H1 (cell line): ENCODE measurements around the gene BATF3. TPM values are rescaled to one million over a fixed set of nuclear protein-coding genes. Genes with fewer than 3 reads are reported as not detected.

Experiments used
- CTCF ChIA-PET: fragments of 300-600 bp; sonication (Branson Sonifier 250); formaldehyde crosslinking; loops from one replicate; lab custom pipeline; 2021; ENCODE audit not compliant: partially characterized antibody; lab: Charles Lee
- POLR2A ChIA-PET: fragments of 300-600 bp; sonication (Branson Sonifier 250); formaldehyde crosslinking; loops from one replicate; lab custom pipeline; 2021; ENCODE audit warnings: inconsistent platforms; ENCODE audit not compliant: partially characterized antibody; lab: Charles Lee
- DNase-seq, 2 experiments: peaks; one replicate each; pipeline versions ENCODE4 v3.0.0 to v3.0.0-alpha.2; 2010 to 2022; ENCODE audit warnings: low spot score in 2 of 2, low read depth in 1 of 2, mixed read lengths in 1 of 2
- FAIRE-seq: peaks from 2 replicates; lab custom pipeline; 2011; peaks lifted over from hg19 to GRCh38; lab: Jason Lieb, UNC
- H2AFZ ChIP-seq: 2 replicates; pipeline ENCODE4 v1.8.1; 2012; ENCODE audit warnings: low read length, inconsistent platforms
- H2AK5ac ChIP-seq: 2 replicates; pipeline ENCODE4 v1.6.1; 2013; ENCODE audit warnings: low read depth, low read length
- H2BK120ac ChIP-seq: replicated peaks from 2 replicates; pipeline ENCODE3; 2013; ENCODE audit warnings: low read depth, low read length, inconsistent platforms
- H2BK12ac ChIP-seq: 2 replicates; pipeline ENCODE4 v1.6.1; 2013; ENCODE audit warnings: low read depth, low read length
- H2BK15ac ChIP-seq: 2 replicates; pipeline ENCODE4 v1.6.1; 2013; ENCODE audit warnings: low read length
- H2BK20ac ChIP-seq: 2 replicates; pipeline ENCODE4 v1.6.1; 2013; ENCODE audit warnings: low read length
- H2BK5ac ChIP-seq: 2 replicates; pipeline ENCODE4 v1.6.1; 2013; ENCODE audit warnings: low read depth, low read length
- H3K14ac ChIP-seq: 2 replicates; pipeline ENCODE4 v1.6.1; 2013; ENCODE audit warnings: inconsistent platforms; ENCODE audit not compliant: insufficient read length
- H3K18ac ChIP-seq: 2 replicates; pipeline ENCODE4 v1.6.1; 2013; ENCODE audit warnings: low read length; ENCODE audit errors: extremely low read depth
- H3K23ac ChIP-seq: 2 replicates; pipeline ENCODE4 v1.6.1; 2013; ENCODE audit warnings: inconsistent platforms; ENCODE audit not compliant: insufficient read length
- H3K23me2 ChIP-seq: 2 replicates; pipeline ENCODE4 v1.6.1; 2013; ENCODE audit warnings: low read depth, low read length
- H3K27ac ChIP-seq: 2 replicates; pipeline ENCODE4 v1.6.1; 2011; ENCODE audit warnings: low read depth, low read length, inconsistent platforms
- H3K27me3 ChIP-seq, 4 experiments: replicated peaks in 1 of 4; 1 replicate in 1 of 4; 2 replicates in 3 of 4; pipeline versions ENCODE4 v1.6.1 to v1.8.1; 2011 to 2013; ENCODE audit warnings: low read length in 3 of 4, mild to moderate bottlenecking in 3 of 4, inconsistent platforms in 2 of 4, mixed read lengths in 2 of 4, moderate library complexity in 1 of 4; ENCODE audit not compliant: control insufficient read depth in 3 of 4, insufficient read depth in 3 of 4; ENCODE audit errors: extremely low read depth in 1 of 4
- H3K36me3 ChIP-seq, 4 experiments: 2 replicates each; pipeline versions ENCODE4 v1.6.1 to v1.8.1; 2011 to 2013; ENCODE audit warnings: mild to moderate bottlenecking in 4 of 4, low read length in 3 of 4, moderate library complexity in 2 of 4, control low read depth in 1 of 4, inconsistent platforms in 1 of 4; ENCODE audit not compliant: insufficient read depth in 4 of 4, control insufficient read depth in 2 of 4
- H3K4ac ChIP-seq: replicated peaks from 2 replicates; pipeline ENCODE3; 2013; ENCODE audit warnings: low read length, low read depth, mixed read lengths, inconsistent platforms; ENCODE audit not compliant: insufficient read length
- H3K4me1 ChIP-seq, 4 experiments: replicated peaks in 1 of 4; 1 replicate in 1 of 4; 2 replicates in 3 of 4; pipeline versions ENCODE4 v1.6.1 to v1.8.1; 2011 to 2013; ENCODE audit warnings: low read length in 3 of 4, inconsistent platforms in 2 of 4, mixed read lengths in 1 of 4; ENCODE audit not compliant: insufficient read depth in 4 of 4, control insufficient read depth in 3 of 4
- H3K4me2 ChIP-seq, 2 experiments: 2 replicates each; pipeline versions ENCODE4 v1.6.1 to v1.8.1; 2011 to 2013; ENCODE audit warnings: low read depth in 2 of 2, low read length in 2 of 2, control low read depth in 1 of 2, inconsistent platforms in 1 of 2, mild to moderate bottlenecking in 1 of 2; ENCODE audit not compliant: insufficient read depth in 1 of 2
- H3K4me3 ChIP-seq, 4 experiments: fragments of 200-600, 300-600 bp in 1 of 4; sonication (generic), shearing (Covaris generic), sonication (Bioruptor Twin) in 1 of 4; 2 replicates each; pipeline versions ENCODE4 v1.5.1 to v1.8.1; 2011 to 2016; ENCODE audit warnings: low read length in 4 of 4, low read depth in 3 of 4, control low read depth in 2 of 4, inconsistent platforms in 2 of 4, mild to moderate bottlenecking in 2 of 4, mixed read lengths in 1 of 4, moderate library complexity in 1 of 4; ENCODE audit not compliant: insufficient read depth in 2 of 4; ENCODE audit errors: extremely low read depth in 1 of 4
- H3K56ac ChIP-seq: replicated peaks from 2 replicates; pipeline ENCODE3; 2013; ENCODE audit warnings: low read depth, mild to moderate bottlenecking, mixed read lengths, low read length, inconsistent platforms; ENCODE audit not compliant: insufficient read length
- H3K79me1 ChIP-seq: 2 replicates; pipeline ENCODE4 v1.6.1; 2013; ENCODE audit warnings: low read depth, low read length, control low read depth
- H3K79me2 ChIP-seq, 2 experiments: 2 replicates each; pipeline versions ENCODE4 v1.6.1 to v1.8.1; 2012 to 2013; ENCODE audit warnings: low read length in 2 of 2, mild to moderate bottlenecking in 2 of 2, inconsistent platforms in 1 of 2; ENCODE audit not compliant: insufficient read depth in 2 of 2, control insufficient read depth in 1 of 2
- H3K9ac ChIP-seq, 4 experiments: replicated peaks in 1 of 4; 1 replicate in 1 of 4; 2 replicates in 3 of 4; pipeline versions ENCODE4 v1.6.1 to v1.8.1; 2011 to 2013; ENCODE audit warnings: low read depth in 3 of 4, low read length in 3 of 4, control low read depth in 2 of 4, mild to moderate bottlenecking in 2 of 4, moderate library complexity in 2 of 4, inconsistent platforms in 1 of 4; ENCODE audit errors: extremely low read depth in 1 of 4
- H3K9me3 ChIP-seq, 2 experiments: 2 replicates each; pipeline versions ENCODE4 v1.6.1 to v1.8.1; 2012 to 2013; ENCODE audit warnings: mild to moderate bottlenecking in 2 of 2, moderate library complexity in 2 of 2, control low read depth in 1 of 2, inconsistent platforms in 1 of 2, low read depth in 1 of 2, low read length in 1 of 2, mixed read lengths in 1 of 2; ENCODE audit not compliant: insufficient read depth in 2 of 2
- H4K20me1 ChIP-seq, 2 experiments: replicated peaks in 1 of 2; 2 replicates each; pipeline versions ENCODE3 to v1.8.1; 2011 to 2013; ENCODE audit warnings: inconsistent platforms in 2 of 2, low read length in 2 of 2, mild to moderate bottlenecking in 1 of 2; ENCODE audit not compliant: insufficient read depth in 2 of 2, control insufficient read depth in 1 of 2
- H4K5ac ChIP-seq: 2 replicates; pipeline ENCODE4 v1.6.1; 2013; ENCODE audit warnings: low read length, low read depth, mixed read lengths, inconsistent platforms; ENCODE audit not compliant: insufficient read length
- H4K8ac ChIP-seq: 2 replicates; pipeline ENCODE4 v1.8.0; 2013; ENCODE audit warnings: mild to moderate bottlenecking, moderate library complexity, low read length, inconsistent platforms; ENCODE audit not compliant: insufficient read depth; ENCODE audit errors: extremely low read depth
- H4K91ac ChIP-seq: replicated peaks from 2 replicates; pipeline ENCODE3; 2013; ENCODE audit warnings: low read length, mixed read lengths, inconsistent platforms; ENCODE audit not compliant: insufficient read length
- BCL11A ChIP-seq, 2 experiments: IDR thresholded peaks; one replicate each; pipeline ENCODE4 v1.6.1; 2011; ENCODE audit warnings: low read depth in 2 of 2, low read length in 2 of 2, mild to moderate bottlenecking in 2 of 2
- FOSL1 ChIP-seq: IDR thresholded peaks from 2 replicates; pipeline ENCODE4 v1.6.1; 2011; ENCODE audit warnings: mild to moderate bottlenecking, low read depth, low read length, moderate library complexity; ENCODE audit not compliant: insufficient read depth
- KDM1A ChIP-seq: fragments of 200-600, 300-600 bp; sonication (generic); IDR thresholded peaks from 2 replicates; pipeline ENCODE4 v1.7.1; 2016; ENCODE audit warnings: mild to moderate bottlenecking, low read length, borderline replicate concordance
- MAX ChIP-seq: IDR thresholded peaks from 2 replicates; pipeline ENCODE4 v1.6.1; 2012; ENCODE audit warnings: inconsistent platforms
- NANOG ChIP-seq: IDR thresholded peaks from 2 replicates; pipeline ENCODE4 v1.6.1; 2011; ENCODE audit warnings: low read length, low read depth, mild to moderate bottlenecking, inconsistent platforms; ENCODE audit not compliant: insufficient read depth, poor library complexity, severe bottlenecking
- SAP30 ChIP-seq: fragments of 300-600 bp; sonication (generic); IDR thresholded peaks from 2 replicates; pipeline ENCODE4 v1.7.1; 2012; ENCODE audit warnings: low read length, moderate library complexity, mild to moderate bottlenecking, inconsistent platforms; ENCODE audit not compliant: insufficient read depth, insufficient replicate concordance
- SIRT6 ChIP-seq: IDR thresholded peaks from one replicate; pipeline ENCODE4 v1.7.1; 2012; ENCODE audit warnings: low read length, inconsistent platforms
- WGBS, 2 experiments: shearing (Covaris generic) in 1 of 2; methylation state at CpG; one replicate each; pipeline versions ENCODE4 v1.1.6 to v1.1.7; 2013 to 2015; ENCODE audit warnings: low lambda C conversion rate in 2 of 2, mixed read lengths in 2 of 2, inconsistent platforms in 1 of 2, low coverage in 1 of 2, missing lambda C conversion rate in 1 of 2; ENCODE audit not compliant: insufficient replicate concordance in 2 of 2, insufficient coverage in 1 of 2, insufficient read length in 1 of 2; ENCODE audit errors: extremely low coverage in 1 of 2, missing lambda C conversion rate in 1 of 2; 5-methylcytosine and 5-hydroxymethylcytosine counted together
- polyA plus RNA-seq, 7 experiments: library from polyadenylated mRNA; depleted of rRNA in 3 of 7; stranded (reverse) in 5 of 7; unstranded in 2 of 7; fragments of >200 nt in 5 of 7; fragments of 200-250 nt in 2 of 7; gene quantifications; 1 replicate in 5 of 7; 2 replicates in 1 of 7; 4 replicates in 1 of 7; pipeline versions ENCODE4 v1.2.1 to v1.2.3, GENCODE V29; 2011 to 2013; ENCODE audit warnings: missing spikeins in 2 of 7, mixed read lengths in 2 of 7
- total RNA-seq: library from RNA; stranded (reverse); fragmentation: NEBNext Ultra II Directional; extraction: Animal tissue kit (Norgen Biotek cat#: 25700); gene quantifications from 2 replicates; pipeline ENCODE4 v1.2.1, GENCODE V29; 2021

BATF3 gene
- total and polyA plus RNA-seq, 2 of the 8 experiments (the other 6 are each of a cell fraction or from before 2014, with no cell fraction given), result 6.3 TPM

- Histone ChIP-seq H2AFZ (no peak overlapping the region), H3K14ac (no peak overlapping the region), H3K18ac (no peak overlapping the region), H2BK12ac (no peak overlapping the region), H4K20me1 (no peaks in the 10 kb centered on the region), H4K5ac (no peak overlapping the region), H3K23ac (no peak overlapping the region), H3K79me1 (no peaks in the 10 kb centered on the region), H2BK5ac (no peak overlapping the region), H4K91ac (no peak overlapping the region), H3K27ac (no peak overlapping the region), H3K4me2 (no peak overlapping the region), H2BK15ac (no peak overlapping the region), H3K4ac (no peak overlapping the region), H3K27me3 (no peaks in the 10 kb centered on the region), H3K9ac (no peak overlapping the region), H4K8ac (no peak overlapping the region), H3K23me2 (no peaks in the 10 kb centered on the region), H2BK20ac (no peak overlapping the region), H2BK120ac (no peak overlapping the region), H3K36me3 (peaks cover 0 to 5% (median 1%) of the 10 kb centered on the region in 4 experiments; a peak in 2 of 8 replicates), H3K79me2 (0 out of 4 replicates have a peak, but pooled peaks cover 0 to 3% of the 10 kb centered on the region in 2 experiments), H2AK5ac (no peak overlapping the region), H3K4me3 (no peak overlapping the region), H3K9me3 (no peaks in the 10 kb centered on the region), H3K4me1 (no peaks in the 10 kb centered on the region), H3K56ac (no peak overlapping the region)
- TF ChIP-seq SIRT6 (no peak), BCL11A (IDR thresholded peaks at IDR 0.05; ENCODE audit: low read depth in 2 of 2, low read length in 2 of 2) (no peak), FOSL1 (no peak), SAP30 (no peak), NANOG (no peak), KDM1A (no peak), MAX (no peak)
- no peak for FAIRE-seq
- CTCF ChIA-PET, result interaction anchor here (1.1 to 3.2 kb wide), 6 partner anchors 8 to 257 kb away, joined by 3 to 21 read pairs (median 6); no protein-coding TSS in a partner anchor
- POLR2A ChIA-PET, result interaction anchor here (0.6 kb wide), 1 partner anchor 53 kb away, joined by 4 read pairs; the partner anchor contains the start of genes NSL1 and TATDN3
- no peak for DNase-seq
- 96% methylated on average over 1 of the region's 1 CpG; no CpG with 5 or more reads in 1 of the 2 experiments for WGBS, 2 experiments
Measured at GRCh38 chr1:212738330-212738729, 38.7 kb upstream of the BATF3 start.
